ENCODE results near the gene GGT6.

The GGT6 gene

GRCh38 chr17:4512156-4513112 is 47.9 kb downstream of the GGT6 start:
- H2AK5ac ChIP-seq (ENCODE audit: low read length): no peak overlapping the region
- WGBS (ENCODE audit: extremely low coverage, insufficient coverage, low lambda C conversion rate): no CpG with 5 or more reads among the region's 31 CpGs
- no peak overlapping the region for H4K8ac ChIP-seq (ENCODE audit: low read depth, low read length)
- H3K4me3 ChIP-seq (ENCODE audit: low read length): no peak overlapping the region
- no peak overlapping the region for H3K4ac ChIP-seq (ENCODE audit: low read depth, low read length)
- no peak overlapping the region for H3K23ac ChIP-seq (ENCODE audit: low read length)
- no peak overlapping the region for H2BK120ac ChIP-seq (ENCODE audit: low read depth, low read length)
- no peak overlapping the region for H3K4me2 ChIP-seq (ENCODE audit: low read length)
- H4K5ac ChIP-seq (ENCODE audit: low read length): no peak overlapping the region
- no peak overlapping the region for H2BK15ac ChIP-seq (replicated peaks; ENCODE audit: low read depth)
- no peak overlapping the region for H2BK5ac ChIP-seq (ENCODE audit: low read length)
- H3K4me1 ChIP-seq (ENCODE audit: control insufficient read depth, low read depth, low read length): no peaks in the 10 kb centered on the region
- no peaks in the 10 kb centered on the region for H3K27me3 ChIP-seq (ENCODE audit: insufficient read depth, low read length, poor library complexity)
- H3K36me3 ChIP-seq (ENCODE audit: control insufficient read depth, insufficient read depth, low read length): no peaks in the 10 kb centered on the region
- no peak overlapping the region for H3K9ac ChIP-seq (ENCODE audit: low read length)
- no peak overlapping the region for H3K18ac ChIP-seq (ENCODE audit: low read length)
- no peaks in the 10 kb centered on the region for H3K79me2 ChIP-seq (ENCODE audit: control insufficient read depth, insufficient read depth, low read length)
- no peaks in the 10 kb centered on the region for H3K79me1 ChIP-seq (ENCODE audit: low read length)
- no peak overlapping the region for H3K56ac ChIP-seq (ENCODE audit: low read length)
- no peak for DNase-seq
- H3K27ac ChIP-seq (ENCODE audit: low read depth, low read length): no peak overlapping the region

- Histone ChIP-seq H3K36me3 (ENCODE audit: control insufficient read depth, insufficient read depth, low read length) (no peaks in the 10 kb centered on the region), H4K8ac (ENCODE audit: low read depth, low read length) (no peak overlapping the region), H3K27ac (ENCODE audit: low read depth, low read length) (no peak overlapping the region), H3K18ac (ENCODE audit: low read length) (no peak overlapping the region), H3K4me1 (ENCODE audit: control insufficient read depth, low read depth, low read length) (no peaks in the 10 kb centered on the region), H3K56ac (ENCODE audit: low read length) (no peak overlapping the region), H3K27me3 (ENCODE audit: insufficient read depth, low read length, poor library complexity) (no peaks in the 10 kb centered on the region), H2AK5ac (ENCODE audit: low read length) (no peak overlapping the region), H3K4me3 (ENCODE audit: low read length) (no peak overlapping the region), H3K4me2 (ENCODE audit: low read length) (no peak overlapping the region), H4K5ac (ENCODE audit: low read length) (no peak overlapping the region), H3K79me2 (ENCODE audit: control insufficient read depth, insufficient read depth, low read length) (no peaks in the 10 kb centered on the region), H3K79me1 (ENCODE audit: low read length) (no peaks in the 10 kb centered on the region), H2BK120ac (ENCODE audit: low read depth, low read length) (no peak overlapping the region), H2BK15ac (replicated peaks; ENCODE audit: low read depth) (no peak overlapping the region), H3K9ac (ENCODE audit: low read length) (no peak overlapping the region), H3K4ac (ENCODE audit: low read depth, low read length) (no peak overlapping the region), H3K23ac (ENCODE audit: low read length) (no peak overlapping the region), H2BK5ac (ENCODE audit: low read length) (no peak overlapping the region)
- no peak for DNase-seq
- WGBS (ENCODE audit: extremely low coverage, insufficient coverage, low lambda C conversion rate): no CpG with 5 or more reads among the region's 10 CpGs
Measured at GRCh38 chr17:4511199-4511932, 49.0 kb downstream of the GGT6 start.

- no peak overlapping the region for H3K23ac ChIP-seq (ENCODE audit: low read length)
- H3K36me3 ChIP-seq (ENCODE audit: control insufficient read depth, insufficient read depth, low read length): no peaks in the 10 kb centered on the region
- no peak for DNase-seq
- no peak overlapping the region for H2BK120ac ChIP-seq (ENCODE audit: low read depth, low read length)
- H2AK5ac ChIP-seq (ENCODE audit: low read length): no peak overlapping the region
- H3K4me3 ChIP-seq (ENCODE audit: low read length): no peak overlapping the region
- no peaks in the 10 kb centered on the region for H3K4me1 ChIP-seq (ENCODE audit: control insufficient read depth, low read depth, low read length)
- H3K27me3 ChIP-seq (ENCODE audit: insufficient read depth, low read length, poor library complexity): no peaks in the 10 kb centered on the region
- H4K5ac ChIP-seq (ENCODE audit: low read length): no peak overlapping the region
- WGBS (ENCODE audit: extremely low coverage, insufficient coverage, low lambda C conversion rate): no CpG with 5 or more reads among the region's 11 CpGs
- H3K79me2 ChIP-seq (ENCODE audit: control insufficient read depth, insufficient read depth, low read length): no peaks in the 10 kb centered on the region
- no peak overlapping the region for H4K8ac ChIP-seq (ENCODE audit: low read depth, low read length)
- no peak overlapping the region for H3K18ac ChIP-seq (ENCODE audit: low read length)
- H3K27ac ChIP-seq (ENCODE audit: low read depth, low read length): no peak overlapping the region
- H3K4ac ChIP-seq (ENCODE audit: low read depth, low read length): no peak overlapping the region
- no peak overlapping the region for H2BK5ac ChIP-seq (ENCODE audit: low read length)
- no peak overlapping the region for H3K9ac ChIP-seq (ENCODE audit: low read length)
- no peak overlapping the region for H3K4me2 ChIP-seq (ENCODE audit: low read length)
- no peaks in the 10 kb centered on the region for H3K79me1 ChIP-seq (ENCODE audit: low read length)
- H2BK15ac ChIP-seq (replicated peaks; ENCODE audit: low read depth): no peak overlapping the region
- no peak overlapping the region for H3K56ac ChIP-seq (ENCODE audit: low read length)
Measured at GRCh38 chr17:4510618-4510941, 49.8 kb downstream of the GGT6 start.

GRCh38 chr17:4509923-4510617 is 50.3 kb downstream of the GGT6 start:
- no peaks in the 10 kb centered on the region for H3K27me3 ChIP-seq (ENCODE audit: insufficient read depth, low read length, poor library complexity)

GRCh38 chr17:4509401-4509800 is 51.0 kb downstream of the GGT6 start:
- no peak overlapping the region for H4K8ac ChIP-seq (ENCODE audit: low read depth, low read length)
- H3K4me3 ChIP-seq (ENCODE audit: low read length): no peak overlapping the region
- no peak overlapping the region for H3K56ac ChIP-seq (ENCODE audit: low read length)
- H3K79me1 ChIP-seq (ENCODE audit: low read length): no peaks in the 10 kb centered on the region
- no peak overlapping the region for H2AK5ac ChIP-seq (ENCODE audit: low read length)
- no peak overlapping the region for H2BK120ac ChIP-seq (ENCODE audit: low read depth, low read length)
- H2BK15ac ChIP-seq (replicated peaks; ENCODE audit: low read depth): no peak overlapping the region
- WGBS (ENCODE audit: extremely low coverage, insufficient coverage, low lambda C conversion rate): no CpG with 5 or more reads among the region's 8 CpGs
- no peaks in the 10 kb centered on the region for H3K36me3 ChIP-seq (ENCODE audit: control insufficient read depth, insufficient read depth, low read length)
- no peak overlapping the region for H3K9ac ChIP-seq (ENCODE audit: low read length)
- H3K18ac ChIP-seq (ENCODE audit: low read length): no peak overlapping the region
- no peaks in the 10 kb centered on the region for H3K79me2 ChIP-seq (ENCODE audit: control insufficient read depth, insufficient read depth, low read length)
- no peak overlapping the region for H3K23ac ChIP-seq (ENCODE audit: low read length)
- no peaks in the 10 kb centered on the region for H3K27me3 ChIP-seq (ENCODE audit: insufficient read depth, low read length, poor library complexity)
- H2BK5ac ChIP-seq (ENCODE audit: low read length): no peak overlapping the region
- no peaks in the 10 kb centered on the region for H3K4me1 ChIP-seq (ENCODE audit: control insufficient read depth, low read depth, low read length)
- H3K4ac ChIP-seq (ENCODE audit: low read depth, low read length): no peak overlapping the region
- no peak overlapping the region for H3K27ac ChIP-seq (ENCODE audit: low read depth, low read length)
- H3K4me2 ChIP-seq (ENCODE audit: low read length): no peak overlapping the region
- H4K5ac ChIP-seq (ENCODE audit: low read length): no peak overlapping the region
- no peak for DNase-seq

More at GRCh38 chr17:4509923-4510617, 50.3 kb downstream of the GGT6 start:
- no peak overlapping the region for H3K9ac ChIP-seq (ENCODE audit: low read length)
- no peak overlapping the region for H3K4me2 ChIP-seq (ENCODE audit: low read length)
- H3K23ac ChIP-seq (ENCODE audit: low read length): no peak overlapping the region
- no peak overlapping the region for H3K56ac ChIP-seq (ENCODE audit: low read length)
- no peak overlapping the region for H3K4ac ChIP-seq (ENCODE audit: low read depth, low read length)
- no peak overlapping the region for H2AK5ac ChIP-seq (ENCODE audit: low read length)
- H3K4me1 ChIP-seq (ENCODE audit: control insufficient read depth, low read depth, low read length): no peaks in the 10 kb centered on the region
- H2BK120ac ChIP-seq (ENCODE audit: low read depth, low read length): no peak overlapping the region
- no CpG with 5 or more reads among the region's 21 CpGs for WGBS (ENCODE audit: extremely low coverage, insufficient coverage, low lambda C conversion rate)
- H4K5ac ChIP-seq (ENCODE audit: low read length): no peak overlapping the region
- no peak overlapping the region for H3K27ac ChIP-seq (ENCODE audit: low read depth, low read length)
- H3K4me3 ChIP-seq (ENCODE audit: low read length): no peak overlapping the region
- H2BK5ac ChIP-seq (ENCODE audit: low read length): no peak overlapping the region
- H3K36me3 ChIP-seq (ENCODE audit: control insufficient read depth, insufficient read depth, low read length): no peaks in the 10 kb centered on the region
- no peaks in the 10 kb centered on the region for H3K79me1 ChIP-seq (ENCODE audit: low read length)
- no peak overlapping the region for H3K18ac ChIP-seq (ENCODE audit: low read length)
- DNase-seq: no peak
- no peak overlapping the region for H2BK15ac ChIP-seq (replicated peaks; ENCODE audit: low read depth)
- H4K8ac ChIP-seq (ENCODE audit: low read depth, low read length): no peak overlapping the region
- H3K79me2 ChIP-seq (ENCODE audit: control insufficient read depth, insufficient read depth, low read length): no peaks in the 10 kb centered on the region
